Measurements from ENCODE around the gene MAP2K2. TPM values are rescaled to one million over a fixed set of nuclear protein-coding genes. Genes with fewer than 3 reads are reported as not detected.

The MAP2K2 gene
- total and polyA plus RNA-seq, 11 donors: 95.3 to 204 (median 118) TPM

DNA sequence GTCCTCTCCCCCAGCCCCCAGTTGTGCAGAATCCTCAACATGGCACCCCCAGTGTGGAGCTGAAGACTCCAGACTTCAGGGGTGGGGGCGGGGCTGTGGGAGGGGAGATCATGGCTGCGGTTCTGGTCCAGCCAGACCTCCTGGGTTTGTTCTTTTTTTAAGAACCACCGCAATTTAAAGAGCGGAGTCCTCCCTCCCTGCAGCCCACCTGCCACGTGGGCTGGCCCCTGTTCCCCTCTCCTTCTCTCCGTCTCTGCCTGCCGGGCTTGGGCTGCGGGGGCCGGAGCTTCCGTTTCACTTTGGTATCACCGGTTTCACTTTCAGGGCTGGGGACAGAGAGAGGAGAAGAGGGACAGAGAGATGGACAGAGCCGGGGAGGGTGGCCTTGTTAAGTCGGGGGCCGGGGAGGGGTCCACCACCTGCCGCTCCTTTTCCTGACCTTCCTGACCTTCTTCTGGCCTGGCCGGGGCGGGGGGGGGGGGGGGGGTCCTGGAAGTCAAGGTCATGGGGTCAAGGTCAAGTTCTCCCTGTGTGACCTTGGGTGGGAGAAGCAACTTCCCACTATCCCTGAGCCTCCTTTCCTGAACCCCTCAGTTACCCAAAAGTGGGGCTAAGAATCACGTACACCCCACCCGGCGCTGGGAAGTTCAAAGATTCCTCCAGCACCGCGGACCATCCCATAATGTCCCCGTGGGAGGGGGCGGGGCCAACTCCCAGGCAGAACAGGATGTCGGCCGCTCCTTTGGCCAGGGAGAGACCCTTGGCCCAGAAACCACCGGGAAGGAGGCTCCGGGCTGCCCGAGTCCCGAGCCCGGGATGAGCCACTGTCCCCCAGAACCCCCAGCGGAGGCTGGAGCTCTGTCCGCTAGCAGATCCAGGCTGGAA is 45.9 kb downstream of the MAP2K2 start:
- WGBS, 4 donors: 18 to 34% (median 23%) methylated on average over 12 to 33 of the region's 33 CpGs
- Histone ChIP-seq H3K9me3 (no peaks in the 10 kb centered on the region), H3K4me3 (peak overlapping the region in 11 of 12 donors; percentile 40 to 77 (median 61)), H3K4me1 (peaks cover 0 to 44% (median 14%) of the 10 kb centered on the region in 12 donors), H3K27me3 (no peaks in the 10 kb centered on the region), H3K36me3 (no peaks in the 10 kb centered on the region), H3K27ac (peak overlapping the region; percentile 80 to 96 (median 88))
- TF ChIP-seq POLR2A (IDR thresholded peaks at IDR 0.05): peak in 1 of 2 donors; percentile 34
- TF ChIP-seq, protein P1, sequence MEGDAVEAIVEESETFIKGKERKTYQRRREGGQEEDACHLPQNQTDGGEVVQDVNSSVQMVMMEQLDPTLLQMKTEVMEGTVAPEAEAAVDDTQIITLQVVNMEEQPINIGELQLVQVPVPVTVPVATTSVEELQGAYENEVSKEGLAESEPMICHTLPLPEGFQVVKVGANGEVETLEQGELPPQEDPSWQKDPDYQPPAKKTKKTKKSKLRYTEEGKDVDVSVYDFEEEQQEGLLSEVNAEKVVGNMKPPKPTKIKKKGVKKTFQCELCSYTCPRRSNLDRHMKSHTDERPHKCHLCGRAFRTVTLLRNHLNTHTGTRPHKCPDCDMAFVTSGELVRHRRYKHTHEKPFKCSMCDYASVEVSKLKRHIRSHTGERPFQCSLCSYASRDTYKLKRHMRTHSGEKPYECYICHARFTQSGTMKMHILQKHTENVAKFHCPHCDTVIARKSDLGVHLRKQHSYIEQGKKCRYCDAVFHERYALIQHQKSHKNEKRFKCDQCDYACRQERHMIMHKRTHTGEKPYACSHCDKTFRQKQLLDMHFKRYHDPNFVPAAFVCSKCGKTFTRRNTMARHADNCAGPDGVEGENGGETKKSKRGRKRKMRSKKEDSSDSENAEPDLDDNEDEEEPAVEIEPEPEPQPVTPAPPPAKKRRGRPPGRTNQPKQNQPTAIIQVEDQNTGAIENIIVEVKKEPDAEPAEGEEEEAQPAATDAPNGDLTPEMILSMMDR (IDR thresholded peaks at IDR 0.05): no peak
- intact Hi-C loops (cut with DNase I): loop anchor here in 2 of 10 donors (5.0 to 10.0 kb wide), 2 partner anchors 44 to 47 kb away; partner anchors contain the start of gene MAP2K2 (in 2 of the 2)
- ATAC-seq (peak; percentile 71 to 92 (median 80)), DNase-seq (peak; percentile 84 to 89 (median 87))

DNA sequence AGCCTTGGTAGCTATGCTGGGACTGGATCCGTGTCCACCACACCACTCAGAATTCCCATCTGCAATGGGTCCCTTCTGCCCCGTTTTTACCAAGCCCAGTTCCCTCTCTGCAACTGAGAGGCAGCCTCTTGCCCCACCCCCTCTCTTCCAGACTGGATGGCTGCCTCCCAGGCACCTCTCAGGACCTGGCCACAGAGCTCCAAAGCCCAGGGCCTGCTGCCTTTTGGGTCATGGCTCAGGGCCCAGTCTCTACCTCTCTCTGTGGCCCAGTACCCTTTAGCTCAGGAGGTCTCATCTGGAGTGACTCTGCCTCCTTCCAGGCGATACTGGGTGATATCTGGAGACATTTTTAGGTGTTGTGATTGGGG is 46.9 kb downstream of the MAP2K2 start:
- DNase-seq (peak in 2 of 5 donors; percentile 33 to 54), ATAC-seq (peak in 2 of 4 donors; percentile 25 to 28)
- peaks cover 0 to 44% (median 14%) of the 10 kb centered on the region in 12 donors for H3K4me1 ChIP-seq
- intact Hi-C loops (cut with DNase I): loop anchor here in 2 of 10 donors (5.0 to 10.0 kb wide), 2 partner anchors 45 to 48 kb away; partner anchors contain the start of gene MAP2K2 (in 2 of the 2)
- H3K4me3 ChIP-seq: no peak overlapping the region
- H3K27me3 ChIP-seq: no peaks in the 10 kb centered on the region
- 61 to 76% (median 75%) methylated on average over 2 to 3 of the region's 3 CpGs for WGBS, 4 donors
- TF ChIP-seq, protein P1 (IDR thresholded peaks at IDR 0.05): no peak
- no peak for TF ChIP-seq POLR2A (IDR thresholded peaks at IDR 0.05)
- peak overlapping the region in 10 of 12 donors; percentile 81 to 96 (median 90) for H3K27ac ChIP-seq
- H3K9me3 ChIP-seq: no peaks in the 10 kb centered on the region
- no peaks in the 10 kb centered on the region for H3K36me3 ChIP-seq

DNA sequence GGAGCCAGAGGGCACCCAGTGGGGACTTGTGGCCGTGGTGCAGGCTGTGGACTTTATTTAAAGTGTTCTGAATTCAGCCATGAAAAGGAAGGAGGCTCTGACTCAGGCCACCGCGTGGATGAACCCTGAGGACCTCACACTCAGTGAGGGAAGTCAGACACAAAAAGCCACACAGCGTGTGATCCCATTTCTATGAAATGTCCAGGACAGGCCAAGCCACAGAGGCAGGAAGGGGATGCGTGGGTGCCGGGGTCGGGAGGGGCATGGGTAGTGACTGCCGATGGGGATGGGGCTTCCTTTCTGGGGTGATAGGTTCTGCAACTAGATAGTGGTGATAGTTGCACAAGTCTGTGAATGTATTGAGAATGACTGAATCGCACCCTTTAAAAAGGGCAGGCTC is 48.5 kb downstream of the MAP2K2 start:
- no peaks in the 10 kb centered on the region for H3K36me3 ChIP-seq
- DNase-seq (no peak), ATAC-seq (no peak)
- H3K4me3 ChIP-seq: no peak overlapping the region
- TF ChIP-seq POLR2A (IDR thresholded peaks at IDR 0.05): no peak
- TF ChIP-seq, protein P1 (IDR thresholded peaks at IDR 0.05): no peak
- intact Hi-C loops (cut with DNase I): loop anchor here in 2 of 10 donors (5.0 to 10.0 kb wide), 2 partner anchors 47 to 49 kb away; partner anchors contain the start of gene MAP2K2 (in 2 of the 2)
- H3K27ac ChIP-seq: peak overlapping the region in 1 of 12 donors; percentile 67
- no peaks in the 10 kb centered on the region for H3K27me3 ChIP-seq
- 55 to 63% (median 59%) methylated on average over 6 to 9 of the region's 9 CpGs for WGBS, 4 donors
- no peaks in the 10 kb centered on the region for H3K9me3 ChIP-seq
- peaks cover 0 to 44% (median 14%) of the 10 kb centered on the region in 12 donors for H3K4me1 ChIP-seq

DNA sequence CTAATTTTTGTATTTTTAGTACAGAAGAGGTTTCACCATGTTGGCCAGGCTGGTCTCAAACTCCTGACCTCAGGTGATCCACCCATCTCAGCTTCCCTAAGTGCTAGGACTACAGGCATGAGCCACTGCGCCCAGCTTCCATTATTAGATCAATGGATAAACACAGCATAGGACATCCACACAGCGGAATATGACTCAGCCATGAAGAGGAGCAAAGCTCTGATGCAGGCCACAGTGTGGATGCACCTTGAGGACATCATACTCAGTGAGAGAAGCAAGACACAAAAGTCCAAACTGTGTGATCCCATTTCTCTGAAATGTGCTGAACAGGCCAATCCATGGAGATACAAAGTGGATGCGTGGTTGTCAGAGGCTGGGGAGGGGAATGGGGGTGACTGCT is 52.3 kb downstream of the MAP2K2 start:
- Histone ChIP-seq H3K9me3 (no peaks in the 10 kb centered on the region), H3K27me3 (no peaks in the 10 kb centered on the region), H3K4me3 (no peak overlapping the region), H3K27ac (no peak overlapping the region), H3K4me1 (peaks cover 0 to 36% (median 7%) of the 10 kb centered on the region in 12 donors), H3K36me3 (no peaks in the 10 kb centered on the region)
- DNase-seq: no peak
- TF ChIP-seq, protein P1 (IDR thresholded peaks at IDR 0.05): no peak
- no peak for TF ChIP-seq POLR2A (IDR thresholded peaks at IDR 0.05)
- WGBS, 4 donors: 89 to 100% (median 96%) methylated on average over 3 of the region's 3 CpGs
- intact Hi-C loops (cut with DNase I): loop anchor here in 1 of 10 donors (10.0 kb wide), 1 partner anchor 53 kb away; the partner anchor contains the start of gene MAP2K2
- no peak for ATAC-seq
